Testis (tissue), 2 donors: ENCODE results near the gene TPBG.

Source experiments
- POLR2A ChIP-seq: fragments of 450-650 bp; IDR thresholded peaks from one replicate; pipeline ENCODE4 v1.6.1; 2017; ENCODE audit warnings: antibody characterized with exemption, mild to moderate bottlenecking, moderate library complexity
- TF ChIP-seq, protein P1 (sequence below), 3 experiments: fragments of 450-650 bp in 2 of 3; fragments of 200-600 bp in 1 of 3; sonication (generic) in 1 of 3; IDR thresholded peaks; one replicate each; pipeline ENCODE4 v1.5.1; 2016 to 2019; ENCODE audit warnings: antibody characterized with exemption in 3 of 3, mild to moderate bottlenecking in 2 of 3, moderate library complexity in 1 of 3

DNA sequence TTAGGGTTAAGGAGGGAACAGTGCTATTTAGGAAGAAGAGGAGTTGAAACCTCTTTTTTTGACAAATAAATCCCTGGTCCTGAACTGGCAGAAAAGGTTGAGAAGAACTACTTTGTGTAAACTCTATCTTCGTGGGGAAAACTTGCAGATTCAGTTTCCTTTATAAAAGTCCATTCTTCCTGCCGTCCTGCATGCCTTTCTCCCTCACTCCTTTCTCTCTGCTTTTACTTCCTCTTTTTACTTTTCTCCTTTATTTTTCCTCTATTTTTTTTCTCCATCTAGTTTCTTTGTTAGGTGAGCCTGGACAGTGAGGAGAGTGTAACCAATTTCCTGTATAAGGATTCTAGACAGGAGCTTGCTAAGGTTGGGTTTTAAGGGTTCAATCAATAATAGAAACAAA lies 52.7 kb downstream of the TPBG start:
- TF ChIP-seq, protein P1, sequence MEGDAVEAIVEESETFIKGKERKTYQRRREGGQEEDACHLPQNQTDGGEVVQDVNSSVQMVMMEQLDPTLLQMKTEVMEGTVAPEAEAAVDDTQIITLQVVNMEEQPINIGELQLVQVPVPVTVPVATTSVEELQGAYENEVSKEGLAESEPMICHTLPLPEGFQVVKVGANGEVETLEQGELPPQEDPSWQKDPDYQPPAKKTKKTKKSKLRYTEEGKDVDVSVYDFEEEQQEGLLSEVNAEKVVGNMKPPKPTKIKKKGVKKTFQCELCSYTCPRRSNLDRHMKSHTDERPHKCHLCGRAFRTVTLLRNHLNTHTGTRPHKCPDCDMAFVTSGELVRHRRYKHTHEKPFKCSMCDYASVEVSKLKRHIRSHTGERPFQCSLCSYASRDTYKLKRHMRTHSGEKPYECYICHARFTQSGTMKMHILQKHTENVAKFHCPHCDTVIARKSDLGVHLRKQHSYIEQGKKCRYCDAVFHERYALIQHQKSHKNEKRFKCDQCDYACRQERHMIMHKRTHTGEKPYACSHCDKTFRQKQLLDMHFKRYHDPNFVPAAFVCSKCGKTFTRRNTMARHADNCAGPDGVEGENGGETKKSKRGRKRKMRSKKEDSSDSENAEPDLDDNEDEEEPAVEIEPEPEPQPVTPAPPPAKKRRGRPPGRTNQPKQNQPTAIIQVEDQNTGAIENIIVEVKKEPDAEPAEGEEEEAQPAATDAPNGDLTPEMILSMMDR (IDR thresholded peaks at IDR 0.05) = no peak
- TF ChIP-seq POLR2A = no peak
